NCI-H1436 treated with DMSO at 0.1 percent for 48 hours (cell line): ENCODE data around the gene FGF12.
A peak's percentile ranks its signal among the peaks of the same experiment; 100 is the strongest.
"Not testable (repeated sequence)": the region's sequence is repeated elsewhere in the genome, so short reads cannot be mapped to it uniquely, and the experiment has no call there.

ENCODE experiments used
- DNase-seq: peaks from one replicate; lab custom pipeline; 2025; lab: John Stamatoyannopoulos, UW

FGF12 gene

DNA sequence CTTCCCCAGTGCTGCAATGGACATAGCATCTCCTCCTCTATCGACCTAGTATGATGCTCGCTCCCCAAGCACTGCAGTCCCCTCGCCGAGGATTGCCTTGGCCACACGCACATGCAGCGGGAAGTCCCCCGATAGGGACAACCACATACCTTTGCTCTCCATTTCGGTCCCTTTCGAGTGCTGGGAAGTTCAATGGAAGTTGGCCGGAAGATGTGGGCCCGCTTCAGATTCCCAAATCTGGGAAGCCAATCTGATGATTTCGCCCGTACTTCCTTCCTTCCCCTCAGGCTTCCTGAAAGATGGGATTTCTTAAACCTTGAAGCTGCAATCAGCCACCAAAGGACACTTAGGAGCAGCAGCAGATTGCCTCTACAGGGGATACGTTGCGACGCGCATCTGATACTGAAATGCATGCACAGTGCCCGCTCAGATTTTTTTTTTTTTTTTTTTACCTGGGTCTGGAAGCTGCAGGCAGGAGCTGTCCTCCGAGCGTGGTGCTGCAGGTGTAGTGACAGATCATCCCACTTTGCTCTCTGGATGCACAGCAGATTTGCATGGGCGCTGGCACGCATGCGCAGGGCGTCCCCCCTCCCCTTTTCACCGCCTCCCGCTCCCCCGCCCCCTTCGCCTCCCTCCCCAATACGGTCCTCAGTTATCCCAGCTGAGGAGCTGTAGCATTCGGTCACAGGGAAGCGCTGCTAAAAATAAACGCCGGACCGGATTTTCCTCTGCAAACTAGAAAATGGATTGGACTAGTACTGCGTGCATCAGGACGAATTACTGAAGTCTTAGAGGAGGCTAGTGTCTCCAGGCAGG is at the start of gene FGF12:
Gene FGF12, minus strand, starts transcription at position 510 of the 816 bp plus-strand sequence.
- peak; percentile 48 for DNase-seq

GRCh38 chr3:192774341-192774740 is 47.0 kb upstream of the FGF12 start:
- DNase-seq, result not testable (repeated sequence)

DNA sequence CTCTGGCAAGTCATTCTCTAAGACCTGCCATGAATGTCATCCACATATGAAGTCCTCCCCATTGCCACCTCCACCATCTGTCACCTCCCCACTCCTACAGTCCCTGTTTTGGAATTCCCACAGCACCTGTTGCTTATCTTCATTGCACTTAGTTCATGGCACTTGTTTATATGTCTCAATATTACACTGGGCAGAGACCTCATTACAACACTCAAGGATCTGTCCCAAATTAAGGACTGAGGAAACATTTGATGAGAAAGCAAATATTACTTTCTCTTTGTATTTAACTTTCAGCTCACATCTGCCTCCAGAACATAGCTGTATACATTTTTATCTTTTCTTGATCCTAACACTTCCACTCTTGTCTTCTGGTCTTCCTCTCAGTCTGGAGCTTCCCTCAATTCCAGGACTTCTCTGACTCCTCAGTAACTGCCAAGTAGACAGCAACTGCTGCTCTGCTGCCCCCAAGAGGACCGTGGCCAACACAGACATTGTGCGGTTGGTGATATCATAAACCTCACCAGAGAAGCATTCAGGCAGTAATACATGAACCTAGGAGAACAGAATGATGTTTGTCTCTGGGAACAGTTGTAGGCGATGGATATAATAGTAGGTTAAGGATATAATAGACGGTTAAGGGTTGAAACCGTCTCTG is 45.0 kb upstream of the FGF12 start:
- no peak for DNase-seq

DNA sequence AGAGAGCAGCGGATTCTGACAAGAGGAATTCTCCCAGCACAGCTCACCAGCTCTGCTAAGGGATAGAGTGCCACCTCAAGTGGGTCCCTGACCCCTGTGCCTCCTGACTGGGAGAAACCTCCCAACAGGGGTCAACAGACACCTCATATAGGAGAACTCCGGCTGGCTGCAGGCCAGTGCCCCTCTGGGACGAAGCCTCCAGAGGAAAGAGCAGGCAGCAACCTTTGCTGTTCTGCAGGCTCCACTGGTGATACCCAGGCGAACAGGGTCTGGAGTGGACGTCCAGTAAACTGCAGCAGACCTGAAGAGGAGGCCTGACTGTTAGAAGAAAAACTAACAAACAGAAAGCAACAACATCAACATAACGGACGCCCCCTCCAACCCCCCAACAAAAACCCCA is 31.3 kb upstream of the FGF12 start:
- DNase-seq, result no peak

GRCh38 chr3:192751148-192751547 is 23.8 kb upstream of the FGF12 start:
- DNase-seq, result no peak

DNA sequence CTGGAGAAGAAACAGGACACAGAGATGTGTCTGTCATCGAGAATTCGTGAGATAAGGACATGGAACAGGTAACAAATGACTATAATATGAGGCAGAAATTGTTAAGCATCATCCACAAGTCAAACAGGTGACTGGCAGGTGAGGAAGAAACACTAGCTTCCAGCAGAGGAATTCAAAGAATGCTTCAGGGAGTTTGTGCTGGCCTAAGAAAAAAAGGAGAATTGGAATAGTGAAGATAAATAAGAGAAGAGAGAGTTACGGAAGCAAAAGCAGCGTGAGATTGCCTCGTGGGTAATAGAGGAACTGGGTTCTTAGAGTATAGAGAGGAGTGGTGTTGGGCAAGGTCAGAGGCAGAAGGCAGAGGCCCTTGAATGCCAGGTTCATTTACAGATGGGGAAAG is 22.9 kb upstream of the FGF12 start:
- no peak for DNase-seq

DNA sequence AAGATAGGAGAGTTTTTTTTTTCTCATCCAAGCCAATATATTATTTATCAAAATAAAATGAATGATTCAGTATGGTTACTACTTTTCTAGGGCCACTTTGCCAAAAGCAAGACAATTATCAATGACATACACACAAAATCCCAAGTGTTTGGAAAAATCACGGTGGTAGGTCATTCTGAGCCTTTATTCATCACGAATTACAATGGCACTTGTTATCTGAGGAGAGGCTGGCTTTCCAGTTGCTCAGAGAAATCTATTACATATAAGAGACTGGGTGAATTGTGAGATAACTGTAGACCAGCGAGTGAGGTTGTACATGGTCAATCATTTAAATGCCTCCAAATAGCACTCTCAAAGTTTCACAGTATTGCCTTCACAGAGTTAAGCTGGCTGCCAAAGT is 20.4 kb upstream of the FGF12 start:
- no peak for DNase-seq

DNA sequence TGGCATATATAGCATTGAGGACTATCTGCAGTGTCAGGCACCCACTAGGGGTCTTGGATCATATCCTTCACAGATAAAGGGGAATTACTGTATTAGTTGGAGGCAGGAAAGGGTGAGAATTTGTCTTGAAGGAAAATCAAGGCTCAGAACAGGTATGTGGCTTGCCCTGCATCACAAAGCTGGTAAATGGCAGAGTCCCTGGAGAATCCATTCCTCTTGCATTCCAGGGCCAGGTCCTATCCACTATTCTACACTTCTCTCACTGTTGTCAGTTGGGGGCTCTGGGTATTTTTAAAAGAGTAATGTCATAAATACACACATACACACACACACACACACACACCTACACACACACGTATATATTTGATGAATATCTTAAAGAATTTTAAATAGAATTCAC is 19.8 kb upstream of the FGF12 start:
- DNase-seq, result no peak

DNA sequence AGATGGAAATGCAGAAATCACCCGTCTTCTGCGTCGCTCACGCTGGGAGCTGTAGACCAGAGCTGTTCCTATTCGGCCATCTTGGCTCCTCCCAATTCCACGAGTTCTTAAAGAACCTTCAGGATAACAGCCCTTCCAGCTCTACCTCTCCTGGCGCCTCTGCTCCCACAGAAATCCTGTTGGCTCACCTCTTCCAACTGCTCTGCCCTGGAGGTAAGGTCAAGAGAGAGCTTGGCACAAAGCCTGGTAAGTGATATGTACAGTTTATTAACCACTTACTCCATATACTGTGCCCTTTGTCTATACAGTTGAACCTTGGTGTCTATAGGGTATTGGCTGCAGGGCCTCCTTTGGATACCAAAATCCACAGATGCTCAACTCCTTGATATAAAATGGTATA is 17.8 kb upstream of the FGF12 start:
- no peak for DNase-seq

GRCh38 chr3:192744604-192745003 is 17.3 kb upstream of the FGF12 start:
- not testable (repeated sequence) for DNase-seq

GRCh38 chr3:192737506-192737905 is 10.2 kb upstream of the FGF12 start:
- DNase-seq, result no peak

DNA sequence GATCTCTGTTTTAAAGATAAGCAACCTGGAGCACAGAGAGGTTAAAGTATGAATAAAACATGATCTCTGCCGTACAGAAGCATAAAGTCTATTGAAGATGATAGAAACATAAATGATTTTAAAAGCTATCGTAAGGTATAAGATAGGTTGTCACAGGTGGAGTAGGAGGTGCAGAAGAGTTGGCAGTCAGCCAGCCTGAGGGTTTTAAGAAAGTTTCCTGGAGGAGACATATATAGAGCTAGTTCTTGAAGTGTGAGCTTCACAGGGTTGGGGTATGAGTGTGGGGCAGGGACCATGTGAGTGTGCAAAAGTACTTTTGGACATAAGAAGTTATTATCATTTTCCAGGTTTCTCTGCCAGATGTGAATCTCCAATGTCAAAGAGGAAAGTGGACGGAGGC is 3.9 kb upstream of the FGF12 start:
- DNase-seq, result no peak

GRCh38 chr3:192726385-192726784 is 956 bp downstream of the FGF12 start:
- no peak for DNase-seq

- DNase-seq, result no peak
Measured at GRCh38 chr3:192719964-192720363, 7.4 kb downstream of the FGF12 start.

DNA sequence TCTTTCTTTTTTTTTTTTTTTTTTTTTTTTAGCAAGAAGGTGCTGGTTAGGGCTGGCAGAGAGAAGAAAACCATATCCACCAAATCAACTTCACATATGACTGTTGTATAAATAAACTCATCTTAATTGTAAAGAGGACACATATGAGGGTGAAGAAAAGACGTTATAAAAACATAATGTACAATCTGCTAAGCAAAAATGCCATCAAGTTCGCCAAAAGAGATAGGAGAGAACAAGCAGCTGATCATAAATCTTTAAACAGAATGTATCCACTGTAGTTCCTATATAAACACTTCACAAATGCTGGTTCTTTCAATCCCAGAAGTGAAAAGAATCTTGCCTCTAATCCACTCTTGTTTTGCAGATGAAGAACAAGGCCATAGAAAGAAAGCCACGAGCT is 9.2 kb downstream of the FGF12 start:
- no peak for DNase-seq

GRCh38 chr3:192715126-192715525 is 12.2 kb downstream of the FGF12 start:
- DNase-seq, result no peak

DNA sequence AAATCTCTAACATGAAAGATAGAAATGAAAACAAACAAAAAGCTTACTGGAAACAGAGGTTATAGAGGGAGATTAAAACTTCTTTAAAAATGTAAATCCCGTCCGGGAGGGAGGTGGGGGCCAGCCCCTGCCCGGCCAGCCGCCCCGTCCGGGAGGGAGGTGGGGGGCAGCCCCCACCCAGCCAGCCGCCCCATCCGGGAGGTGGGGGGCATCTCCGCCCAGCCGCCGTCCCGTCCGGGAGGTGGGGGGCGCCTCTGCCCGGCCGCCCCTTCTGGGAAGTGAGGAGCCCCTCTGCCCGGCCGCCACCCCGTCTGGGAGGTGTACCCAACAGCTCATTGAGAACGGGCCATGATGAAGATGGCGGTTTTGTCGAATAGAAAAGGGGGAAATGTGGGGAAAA is 16.2 kb downstream of the FGF12 start:
- DNase-seq, result not testable (repeated sequence)

- DNase-seq, result no peak
Measured at GRCh38 chr3:192710366-192710765, 17.0 kb downstream of the FGF12 start.

DNA sequence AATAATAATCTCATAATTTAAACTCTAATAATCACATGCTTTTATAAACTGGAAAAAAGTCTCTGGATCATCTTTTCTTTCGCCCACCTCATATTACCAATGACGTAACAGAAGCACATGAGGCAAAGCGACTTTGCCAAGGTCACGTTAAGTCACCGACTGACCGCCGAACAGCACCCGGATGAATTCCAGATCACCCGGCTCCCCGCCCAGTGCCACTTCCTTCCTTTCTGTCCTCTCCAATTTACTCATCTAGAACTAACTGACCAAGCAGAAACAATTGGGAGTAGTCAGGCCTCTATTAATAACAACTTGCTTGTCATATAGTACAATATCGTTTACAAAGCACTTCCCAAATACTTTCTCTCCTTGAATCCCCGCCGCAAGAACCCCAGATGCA is 21.1 kb downstream of the FGF12 start:
- DNase-seq, result no peak

DNA sequence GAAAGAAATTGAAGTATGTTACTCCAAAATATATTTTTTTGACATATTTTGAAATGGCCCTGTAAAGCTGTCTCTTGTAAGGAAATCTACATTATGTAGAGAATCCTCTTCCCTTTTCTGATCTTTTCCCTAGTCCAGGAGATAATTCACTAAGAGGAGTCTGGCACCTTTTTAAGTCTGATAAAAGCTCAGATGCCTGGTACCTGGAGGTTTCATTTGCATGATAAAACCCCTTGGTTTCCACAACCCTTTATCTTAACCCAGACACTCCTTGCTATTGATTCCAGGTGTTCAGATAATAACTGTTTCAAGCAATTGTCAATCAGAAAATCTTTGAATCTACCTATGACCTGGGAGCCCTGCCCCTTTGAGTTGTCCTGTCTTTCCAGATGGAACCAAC is 26.5 kb downstream of the FGF12 start:
- DNase-seq, result no peak

- no peak for DNase-seq
Measured at GRCh38 chr3:192696943-192697587, 30.3 kb downstream of the FGF12 start.

- DNase-seq, result no peak
Measured at GRCh38 chr3:192687488-192688152, 39.7 kb downstream of the FGF12 start.

GRCh38 chr3:192685801-192686200 is 41.5 kb downstream of the FGF12 start:
- no peak for DNase-seq
